ENCODE results near the gene JUN.

The JUN gene

DNA sequence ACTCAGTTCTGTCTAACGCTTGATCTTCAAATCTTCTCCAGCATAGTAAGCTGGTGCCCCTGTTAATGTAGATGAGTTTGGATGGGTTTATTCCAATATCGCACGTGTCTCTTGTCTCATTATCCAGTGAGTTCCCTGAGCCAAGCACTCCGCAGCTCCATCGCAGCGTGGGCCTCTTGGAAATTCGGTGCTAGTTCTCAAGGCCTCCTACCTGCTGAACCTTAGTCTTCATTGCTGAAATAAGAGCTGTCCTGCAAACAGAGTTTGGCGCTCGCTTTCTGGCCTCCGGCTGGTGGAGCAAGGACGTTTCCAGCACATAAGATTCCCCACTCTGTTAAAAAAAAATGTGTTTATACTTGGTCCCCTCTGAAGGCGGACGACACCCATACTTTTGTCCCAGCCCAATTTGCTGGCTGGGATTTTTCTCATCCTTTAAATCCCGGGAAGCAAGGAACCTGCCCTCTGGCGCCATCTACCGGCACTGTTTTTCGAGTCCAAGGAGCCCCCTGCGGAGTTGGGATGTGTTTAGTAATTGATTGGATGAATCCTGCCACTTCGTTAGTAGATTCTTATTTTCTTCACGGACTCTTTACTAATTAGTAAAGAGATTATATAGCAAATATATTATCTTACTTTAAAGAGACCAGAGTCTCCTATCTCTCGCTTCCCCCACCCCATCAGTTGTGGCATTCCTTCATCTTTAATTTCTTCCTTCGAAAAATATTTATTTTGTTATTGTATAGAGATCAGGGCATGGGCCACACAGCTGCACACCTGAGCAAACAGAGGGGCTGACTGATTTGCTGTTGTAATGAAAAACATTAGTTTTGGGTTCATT lies 14.7 kb downstream of the JUN start:
- intact Hi-C loops (cut with DNase I), result no loop called here
- peak; percentile 50 to 95 (median 86) for DNase-seq

GRCh38 chr1:58768191-58768731 lies 15.6 kb downstream of the JUN start:
- intact Hi-C loops (cut with DNase I), result no loop called here
- DNase-seq, result no peak

GRCh38 chr1:58767143-58767542 lies 16.7 kb downstream of the JUN start:
- intact Hi-C loops (cut with DNase I), result no loop called here
- no peak for DNase-seq

GRCh38 chr1:58765441-58765840 lies 18.4 kb downstream of the JUN start:
- intact Hi-C loops (cut with DNase I), result no loop called here
- DNase-seq, result no peak

- intact Hi-C loops (cut with DNase I), result no loop called here
- no peak for DNase-seq
Observed at GRCh38 chr1:58765006-58765405, 18.8 kb downstream of the JUN start.

DNA sequence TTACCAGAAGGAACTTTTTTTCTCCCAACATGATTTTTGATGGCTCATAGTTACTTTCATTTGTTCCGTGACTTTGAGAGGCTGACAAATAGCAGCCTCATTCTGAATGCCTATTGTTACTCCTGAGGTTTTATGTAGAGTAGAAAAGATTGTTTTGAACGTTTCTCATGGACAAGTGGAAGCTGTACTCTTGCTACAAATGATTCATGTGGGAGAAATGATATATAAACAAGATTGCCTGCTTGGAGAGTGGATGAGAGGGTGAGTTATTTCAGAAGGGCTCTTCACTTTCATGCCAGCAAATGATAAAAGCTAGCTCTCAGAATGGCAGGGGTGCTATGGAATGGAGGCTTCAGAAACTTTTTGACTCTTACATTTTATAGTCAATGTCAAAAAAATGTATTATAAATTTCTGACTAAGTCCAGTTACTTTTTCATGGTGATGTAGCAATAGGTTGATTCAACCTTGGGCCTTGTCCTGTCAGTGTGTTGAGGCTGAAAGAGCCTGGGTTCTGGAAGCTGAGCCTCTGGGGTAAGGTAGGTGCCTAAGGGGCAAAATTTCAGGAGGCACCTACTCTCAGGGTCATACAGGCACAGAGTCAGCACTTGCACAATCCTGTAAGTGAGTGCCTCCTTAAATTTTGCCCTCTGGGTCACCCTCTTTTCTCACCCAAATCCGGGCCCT lies 19.4 kb downstream of the JUN start:
- intact Hi-C loops (cut with DNase I), result no loop called here
- DNase-seq, result no peak

DNA sequence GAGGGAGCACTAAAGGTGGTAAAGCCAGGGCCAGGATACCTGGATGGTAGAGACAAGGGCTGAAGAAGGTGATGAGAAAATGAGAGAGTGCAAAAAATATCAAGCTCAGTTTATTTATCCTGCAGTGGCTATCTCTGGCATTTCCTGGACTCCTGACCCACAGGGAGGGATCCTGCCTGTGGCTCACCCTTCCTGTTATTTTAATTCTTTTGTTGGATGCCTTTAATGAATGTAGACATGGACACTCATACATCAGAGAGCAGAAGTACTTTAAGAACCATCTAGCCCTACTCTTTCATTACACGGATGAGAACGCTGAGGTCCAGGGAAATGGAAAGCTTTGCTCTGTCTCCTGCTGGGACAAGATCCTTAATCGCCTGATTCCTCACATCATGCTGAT lies 20.6 kb downstream of the JUN start:
- intact Hi-C loops (cut with DNase I), result no loop called here
- DNase-seq, result no peak

DNA sequence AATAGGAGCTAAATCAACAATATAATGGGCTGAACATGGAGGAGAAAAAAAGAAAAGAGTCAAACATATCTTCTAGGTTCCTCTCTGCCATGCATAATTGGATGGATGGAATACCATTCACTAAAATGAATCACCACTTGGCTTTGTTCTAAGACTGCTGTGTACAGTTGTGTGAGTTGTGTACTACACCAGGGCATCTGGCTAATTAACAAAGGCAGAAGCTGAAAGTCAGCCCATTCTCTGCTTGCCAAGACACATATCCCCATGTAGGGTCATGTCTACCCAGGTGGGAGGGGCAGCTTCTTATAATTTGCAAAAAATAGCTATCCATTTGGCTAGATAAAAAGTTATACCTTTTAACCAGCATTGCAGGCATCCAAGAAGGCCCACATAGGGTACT lies 21.0 kb downstream of the JUN start:
- intact Hi-C loops (cut with DNase I), result no loop called here

DNA sequence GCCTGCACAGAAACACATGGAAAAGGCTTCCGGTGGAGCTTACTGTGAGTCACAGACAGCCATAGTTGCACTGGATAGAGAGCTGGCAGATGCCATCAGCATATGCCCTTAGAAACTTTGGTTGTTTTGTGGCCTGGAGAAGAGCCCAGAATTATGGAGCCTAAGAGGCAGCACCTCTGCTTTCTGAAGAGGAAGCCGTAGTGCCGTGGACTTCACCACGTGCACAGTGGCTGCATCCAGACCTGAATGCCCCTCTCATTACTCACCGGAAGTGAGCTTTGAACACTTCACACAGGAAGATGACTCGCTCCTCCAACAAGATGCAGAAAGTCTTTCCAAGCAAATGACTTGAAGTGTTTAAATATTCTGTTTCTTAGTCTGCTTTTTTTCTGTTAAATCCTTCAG lies 28.4 kb downstream of the JUN start:
- peak in 24 of 42 donors; percentile 4 to 66 (median 20) for DNase-seq
- intact Hi-C loops (cut with DNase I), result no loop called here

More for the DNA sequence above, 21.0 kb downstream of the JUN start:
- no peak for DNase-seq

DNA sequence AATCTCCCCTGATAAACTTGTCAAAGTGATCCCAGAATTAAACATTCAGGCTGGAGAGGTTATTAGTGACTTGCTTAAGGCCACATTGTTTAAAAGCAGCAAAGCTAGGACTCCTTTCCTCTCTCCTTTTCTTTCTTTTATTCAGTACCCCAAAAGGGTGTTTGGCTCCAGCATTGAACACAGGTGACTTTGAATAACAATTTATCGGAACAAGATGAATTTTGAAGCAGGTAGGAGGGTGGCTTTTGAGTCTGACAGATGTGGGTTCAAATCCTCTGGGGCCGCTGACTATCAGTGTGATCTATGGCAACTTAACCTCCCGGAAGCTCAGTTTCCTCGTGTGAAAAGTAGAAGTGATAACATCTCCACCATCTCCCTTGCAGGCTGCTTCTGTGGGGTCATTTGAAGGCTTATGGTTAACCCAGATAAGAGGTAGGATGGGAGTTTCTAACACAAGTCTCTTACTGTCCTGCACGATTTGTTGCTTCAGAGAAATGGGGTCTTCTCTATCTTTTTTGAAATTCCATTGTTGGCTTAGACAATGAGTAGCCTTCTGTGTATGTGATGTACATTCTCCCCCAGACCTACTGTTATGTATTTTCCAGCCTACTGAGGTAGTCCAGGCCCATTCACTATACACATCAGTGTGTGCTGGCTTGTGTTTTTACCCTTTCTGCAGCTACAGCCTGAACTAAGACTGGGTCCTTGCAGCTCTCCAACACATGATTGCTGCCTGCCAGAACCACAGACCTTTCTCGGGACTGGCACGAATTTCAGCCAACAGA lies 29.0 kb downstream of the JUN start:
- peak in 1 of 42 donors; percentile 5 for DNase-seq
- intact Hi-C loops (cut with DNase I), result no loop called here

- DNase-seq, result no peak
- intact Hi-C loops (cut with DNase I), result no loop called here
Observed at GRCh38 chr1:58754073-58754613, 29.7 kb downstream of the JUN start.

- no peak for DNase-seq
- intact Hi-C loops (cut with DNase I), result no loop called here
Observed at GRCh38 chr1:58753431-58753866, 30.4 kb downstream of the JUN start.

DNA sequence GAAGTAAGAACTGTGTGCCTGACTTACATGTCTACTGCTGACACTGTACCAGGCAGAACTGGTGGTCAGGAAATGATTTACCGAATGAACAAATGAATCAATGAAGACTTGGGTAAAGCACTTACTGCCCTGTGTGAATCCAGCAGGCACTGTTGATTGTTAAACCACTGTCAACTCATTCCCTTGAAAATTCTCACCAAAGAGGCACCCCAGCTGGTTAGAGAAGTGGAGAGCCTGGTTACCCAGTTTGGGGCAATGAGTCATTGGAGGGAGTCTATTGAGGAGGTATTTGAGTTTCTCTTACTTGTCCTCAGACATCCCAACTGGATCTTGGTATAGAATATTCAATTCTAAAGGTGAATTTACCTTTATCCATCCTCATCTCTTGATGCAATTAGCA lies 34.2 kb downstream of the JUN start:
- no peak for DNase-seq
- intact Hi-C loops (cut with DNase I), result no loop called here

DNA sequence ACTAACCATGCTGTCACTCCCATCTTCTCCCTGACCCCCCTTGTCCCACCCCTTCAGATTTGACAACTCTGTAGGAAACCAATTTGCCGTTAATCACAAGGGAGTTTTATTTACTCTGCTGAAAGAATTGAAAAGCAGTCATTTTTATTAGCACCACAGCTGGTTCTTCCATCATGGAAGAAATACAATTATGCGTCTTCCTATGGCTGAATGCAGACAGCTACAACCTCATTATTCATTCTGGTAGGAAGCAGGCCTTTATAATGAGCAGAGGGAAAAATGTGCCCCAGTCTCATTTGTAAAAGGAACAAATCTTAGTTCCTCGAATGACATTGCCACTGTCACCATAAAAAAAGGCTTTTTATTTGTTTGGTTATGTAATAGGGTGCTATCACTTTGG lies 35.2 kb downstream of the JUN start:
- intact Hi-C loops (cut with DNase I), result no loop called here
- DNase-seq, result no peak

- intact Hi-C loops (cut with DNase I), result no loop called here
- DNase-seq, result no peak
Observed at GRCh38 chr1:58746757-58747156, 37.1 kb downstream of the JUN start.

- peak in 1 of 42 donors; percentile 10 for DNase-seq
- intact Hi-C loops (cut with DNase I), result no loop called here
Observed at GRCh38 chr1:58746182-58746581, 37.7 kb downstream of the JUN start.

DNA sequence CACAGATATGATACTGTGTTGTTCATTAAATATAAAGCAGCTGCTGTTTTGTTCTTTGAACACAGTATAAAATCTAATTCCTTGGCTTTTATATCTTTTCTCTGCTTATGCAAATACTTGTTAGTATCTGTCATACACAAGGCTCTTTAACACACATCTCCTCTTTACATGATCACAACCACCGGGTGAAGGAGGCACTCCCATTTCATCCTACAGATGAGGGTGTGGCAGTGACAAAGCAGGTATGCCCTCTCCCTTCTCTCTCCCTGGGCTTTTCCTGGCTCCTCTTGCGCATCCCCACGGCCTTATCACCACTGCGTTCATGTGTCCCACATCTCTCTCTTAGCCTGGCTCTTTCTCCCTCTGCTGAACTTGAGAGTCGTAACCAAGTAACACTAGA lies 38.2 kb downstream of the JUN start:
- intact Hi-C loops (cut with DNase I), result no loop called here
- no peak for DNase-seq

- intact Hi-C loops (cut with DNase I), result no loop called here
- no peak for DNase-seq
Observed at GRCh38 chr1:58745117-58745516, 38.7 kb downstream of the JUN start.

Data from head of caudate nucleus (tissue), 42 donors.